Epithelial cell of proximal tubule (primary cell): ENCODE measurements around the gene YAF2. TPM values are rescaled to one million over a fixed set of nuclear protein-coding genes. Genes with fewer than 3 reads are reported as not detected.

Experiments used
- DNase-seq: peaks from one replicate; pipeline ENCODE4 v3.0.0-alpha.2; 2011; ENCODE audit warnings: low read depth
- H3K4me3 ChIP-seq: 2 replicates; pipeline ENCODE4 v1.5.1; 2011; ENCODE audit warnings: low read depth, mild to moderate bottlenecking, low read length
- CTCF ChIP-seq: conservative IDR thresholded peaks from 2 replicates; pipeline ENCODE4 v1.5.1; 2012; ENCODE audit warnings: low read depth, mild to moderate bottlenecking, low read length
- total RNA-seq: library from RNA; depleted of rRNA; stranded (reverse); fragments of >200 nt; gene quantifications from 2 replicates; pipeline ENCODE4 v1.2.3, GENCODE V29; 2015

YAF2 gene
- total RNA-seq, 1 donor from 2014 or later, result 9.3 TPM

- no peak for DNase-seq
- no peak overlapping the region for H3K4me3 ChIP-seq
- no peak for TF ChIP-seq CTCF
Observed at GRCh38 chr12:42270596-42270995, 32.5 kb upstream of the YAF2 start.

- no peak overlapping the region for H3K4me3 ChIP-seq
- no peak for TF ChIP-seq CTCF
- DNase-seq, result no peak
Observed at GRCh38 chr12:42267413-42268190, 29.6 kb upstream of the YAF2 start.

GRCh38 chr12:42266579-42267230 is 28.7 kb upstream of the YAF2 start:
- no peak for TF ChIP-seq CTCF
- no peak for DNase-seq

GRCh38 chr12:42262271-42262670 is 24.2 kb upstream of the YAF2 start:
- no peak for TF ChIP-seq CTCF
- H3K4me3 ChIP-seq, result no peak overlapping the region
- no peak for DNase-seq

More at GRCh38 chr12:42266579-42267230, 28.7 kb upstream of the YAF2 start:
- no peak overlapping the region for H3K4me3 ChIP-seq

GRCh38 chr12:42261708-42262107 is 23.7 kb upstream of the YAF2 start:
- no peak for TF ChIP-seq CTCF
- no peak for DNase-seq
- H3K4me3 ChIP-seq, result no peak overlapping the region

- DNase-seq, result no peak
- H3K4me3 ChIP-seq, result no peak overlapping the region
- TF ChIP-seq CTCF, result no peak
Observed at GRCh38 chr12:42260518-42260917, 22.5 kb upstream of the YAF2 start.

- no peak for TF ChIP-seq CTCF
- no peak overlapping the region for H3K4me3 ChIP-seq
Observed at GRCh38 chr12:42259699-42260098, 21.7 kb upstream of the YAF2 start.

More at GRCh38 chr12:42259699-42260098, 21.7 kb upstream of the YAF2 start:
- no peak for DNase-seq
